GM10266 (cell line): ENCODE measurements around the gene DDAH1.

Experiments
- DNase-seq: peaks from one replicate; pipeline ENCODE4 v3.0.0; 2012; ENCODE audit errors: extremely low spot score
- CTCF ChIP-seq: IDR thresholded peaks from 2 replicates; pipeline ENCODE4 v1.5.1; 2012; ENCODE audit warnings: mild to moderate bottlenecking, low read depth; ENCODE audit not compliant: control insufficient read depth, insufficient read depth; ENCODE audit errors: missing control alignments

Gene DDAH1

GRCh38 chr1:85396194-85396593 lies 68.8 kb downstream of the DDAH1 start:
- DNase-seq = no peak
- TF ChIP-seq CTCF = no peak

DNA sequence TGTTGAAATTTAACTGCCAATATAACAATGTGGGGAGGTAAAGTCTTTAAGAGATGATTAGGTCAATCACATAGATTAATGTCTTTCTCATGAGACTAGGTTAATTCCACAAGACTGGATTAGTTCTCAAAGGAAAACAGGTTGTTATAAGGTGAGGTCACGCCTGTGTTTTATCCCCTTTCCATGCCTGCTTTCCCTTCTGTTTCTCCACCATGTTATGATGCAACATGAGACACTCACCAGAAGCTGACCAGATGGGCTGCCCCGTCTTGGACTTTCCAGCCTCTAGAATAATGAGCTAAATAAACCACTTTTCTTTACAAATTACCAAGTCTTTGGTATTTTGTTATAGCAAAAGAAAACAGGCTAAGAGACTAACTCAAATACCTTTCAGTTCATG lies 70.8 kb downstream of the DDAH1 start:
- no peak for DNase-seq
- no peak for TF ChIP-seq CTCF

DNA sequence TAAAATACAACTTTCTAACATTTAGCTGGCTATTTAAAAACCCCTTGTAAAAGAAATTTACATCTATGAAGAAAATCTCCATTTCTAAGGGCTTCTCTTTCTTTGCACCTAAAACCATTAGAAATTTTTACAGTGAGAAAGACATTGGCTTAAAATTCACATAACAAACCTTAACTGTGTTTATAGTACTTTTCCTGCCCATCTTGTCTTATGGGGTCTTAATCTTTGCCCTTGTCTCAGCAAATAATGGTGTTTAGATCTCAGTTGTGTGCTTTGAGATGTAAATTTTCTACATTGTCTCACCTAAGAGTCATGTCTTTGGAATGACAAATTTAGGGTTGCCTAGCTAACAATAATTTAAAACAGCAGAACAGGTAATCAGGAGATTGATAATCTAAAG lies 71.5 kb downstream of the DDAH1 start:
- TF ChIP-seq CTCF = no peak
- no peak for DNase-seq

DNA sequence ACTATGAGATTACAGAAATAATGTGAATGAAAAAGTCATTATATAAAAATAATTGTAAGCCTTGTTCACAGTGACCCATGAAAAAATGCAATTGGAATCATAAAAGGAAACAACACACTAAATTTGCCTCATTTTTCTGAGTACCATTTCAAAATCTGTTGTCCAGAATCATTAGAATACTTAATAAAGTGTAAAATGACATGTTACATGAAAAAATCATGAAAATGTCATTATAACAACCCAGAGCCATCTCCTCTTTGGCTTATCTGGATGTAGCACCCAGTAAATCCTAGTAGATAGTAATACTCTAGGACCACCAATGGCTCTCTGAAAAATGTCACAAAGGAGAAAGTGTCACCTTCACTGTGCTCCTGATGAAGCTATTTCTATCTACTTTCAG lies 76.5 kb downstream of the DDAH1 start:
- DNase-seq = no peak
- TF ChIP-seq CTCF = no peak

DNA sequence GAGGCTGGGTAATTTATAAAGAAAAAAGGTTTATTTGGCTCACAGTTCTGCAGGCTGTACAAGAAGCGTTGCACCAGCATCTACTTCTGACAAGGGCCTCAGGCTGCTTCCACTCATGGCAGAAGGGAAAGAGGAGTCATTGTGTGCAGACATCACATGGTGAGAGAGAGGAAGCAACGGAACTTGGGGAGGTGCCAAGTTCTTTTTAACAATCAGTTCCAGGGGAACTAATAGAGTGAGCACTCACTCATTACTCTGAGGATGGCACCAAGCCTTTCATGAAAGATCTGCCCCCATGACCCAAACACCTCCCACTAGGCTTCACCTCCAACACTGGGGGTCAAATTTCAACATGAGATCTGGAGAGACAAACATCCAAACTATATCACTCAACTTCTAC lies 77.2 kb downstream of the DDAH1 start:
- no peak for TF ChIP-seq CTCF
- DNase-seq = no peak

- TF ChIP-seq CTCF = no peak
- no peak for DNase-seq
Observed at GRCh38 chr1:85386068-85386722, 78.8 kb downstream of the DDAH1 start.

GRCh38 chr1:85379203-85380136 lies 85.5 kb downstream of the DDAH1 start:
- no peak for TF ChIP-seq CTCF
- DNase-seq = no peak
